ENCODE measurements around the gene LRRC8E.
A peak's percentile ranks its signal among the peaks of the same experiment; 100 is the strongest.

LRRC8E gene

GRCh38 chr19:7888145-7888825 lies at the start of gene LRRC8E:
TSS of gene LRRC8E (plus strand) at chr19:7888510. CDS start at chr19:7895604, 7,094 bp downstream.
- DNase-seq = no peak

GRCh38 chr19:7839476-7839875 lies 48.8 kb upstream of the LRRC8E start:
- DNase-seq = no peak

- DNase-seq = no peak
These were observed 47.7 kb upstream of the LRRC8E start for GRCh38 chr19:7840629-7841028.

GRCh38 chr19:7841751-7842660 lies 46.3 kb upstream of the LRRC8E start:
- no peak for DNase-seq

GRCh38 chr19:7842661-7843294 lies 45.5 kb upstream of the LRRC8E start:
- DNase-seq = no peak

- DNase-seq = no peak
These were observed 44.8 kb upstream of the LRRC8E start for GRCh38 chr19:7843521-7843920.

GRCh38 chr19:7844405-7844804 lies 43.9 kb upstream of the LRRC8E start:
- DNase-seq = no peak

- no peak for DNase-seq
These were observed 43.4 kb upstream of the LRRC8E start for GRCh38 chr19:7844951-7845350.

GRCh38 chr19:7845390-7846154 lies 42.7 kb upstream of the LRRC8E start:
- no peak for DNase-seq

- no peak for DNase-seq
These were observed 42.1 kb upstream of the LRRC8E start for GRCh38 chr19:7846155-7846646.

- no peak for DNase-seq
These were observed 40.6 kb upstream of the LRRC8E start for GRCh38 chr19:7847664-7848063.

- DNase-seq = no peak
These were observed 39.4 kb upstream of the LRRC8E start for GRCh38 chr19:7848779-7849457.

GRCh38 chr19:7849631-7849999 lies 38.7 kb upstream of the LRRC8E start:
- DNase-seq = no peak

- DNase-seq = no peak
These were observed 38.1 kb upstream of the LRRC8E start for GRCh38 chr19:7850000-7850813.

GRCh38 chr19:7850945-7851622 lies 37.2 kb upstream of the LRRC8E start:
- DNase-seq = no peak

GRCh38 chr19:7851623-7852500 lies 36.4 kb upstream of the LRRC8E start:
- DNase-seq = no peak

GRCh38 chr19:7852851-7853769 lies 35.2 kb upstream of the LRRC8E start:
- DNase-seq = peak; percentile 65

- DNase-seq = no peak
These were observed 34.6 kb upstream of the LRRC8E start for GRCh38 chr19:7853770-7854128.

Data from NCI-H1092 (cell line).